Posterior cingulate gyrus (tissue), 11 donors: ENCODE results near the gene FOSL2.
A peak's percentile ranks its signal among the peaks of the same experiment; 100 is the strongest.

Experiments
- DNase-seq, 10 donors: peaks; one replicate each; pipeline versions ENCODE4 v3.0.0 to v3.0.0-alpha.2; 2020 to 2021; ENCODE audit warnings: mixed read lengths in 3 of 10
- intact Hi-C: fragments of 100-400 bp; cut with DNase I; formaldehyde crosslinking; loops from one replicate; pipeline ENCODE4 v1.15.1; 2023

FOSL2 gene

DNA sequence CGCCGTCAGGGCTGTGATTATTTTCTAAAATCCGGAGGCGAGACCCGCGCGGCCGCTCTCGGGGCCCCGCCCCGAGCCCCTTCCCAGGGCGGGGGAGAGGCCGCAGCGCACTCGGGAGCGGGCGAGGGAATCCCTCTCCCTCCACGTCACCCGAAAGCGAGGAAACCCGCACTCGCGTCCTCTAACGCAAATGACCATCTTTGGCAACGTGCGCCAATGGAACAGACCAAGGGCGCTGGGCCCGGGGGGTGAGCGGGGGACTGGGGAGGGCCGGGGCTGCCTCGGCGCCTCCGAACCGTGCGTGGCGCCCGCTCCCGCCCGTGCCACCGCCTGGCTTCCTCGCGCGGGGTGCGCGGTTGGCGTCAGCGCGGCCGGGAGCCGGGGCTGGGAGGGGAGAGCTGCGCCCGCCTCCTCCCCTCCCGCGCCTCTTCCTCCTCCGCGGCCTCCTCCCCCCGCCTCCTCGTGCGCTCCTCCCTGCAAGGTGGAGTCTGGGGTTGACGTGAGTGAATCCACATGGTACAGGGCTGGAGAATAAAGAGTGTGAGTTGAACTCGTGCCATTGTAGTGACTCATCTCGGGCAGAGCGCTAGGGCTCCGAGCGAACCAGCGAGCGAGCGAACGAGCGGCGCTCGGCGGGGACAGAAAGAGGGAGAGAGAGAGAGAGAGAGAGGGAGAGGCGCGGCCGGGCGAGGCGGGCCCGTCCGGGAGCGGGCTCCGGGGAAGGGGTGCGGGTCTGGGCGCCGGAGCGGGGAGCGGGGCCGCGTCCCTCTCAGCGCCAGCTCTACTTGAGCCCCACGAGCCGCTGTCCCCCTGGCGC is at the start of gene FOSL2:
Gene FOSL2, plus strand, starts transcription at position 562 of the 817 bp plus-strand sequence. CDS start 863 bp downstream, outside the sequence.
- peak; percentile 77 to 98 (median 86) for DNase-seq
- intact Hi-C loops = loop anchor here (10.0 kb wide), 2 partner anchors 158 to 438 kb away; no protein-coding TSS in a partner anchor

DNA sequence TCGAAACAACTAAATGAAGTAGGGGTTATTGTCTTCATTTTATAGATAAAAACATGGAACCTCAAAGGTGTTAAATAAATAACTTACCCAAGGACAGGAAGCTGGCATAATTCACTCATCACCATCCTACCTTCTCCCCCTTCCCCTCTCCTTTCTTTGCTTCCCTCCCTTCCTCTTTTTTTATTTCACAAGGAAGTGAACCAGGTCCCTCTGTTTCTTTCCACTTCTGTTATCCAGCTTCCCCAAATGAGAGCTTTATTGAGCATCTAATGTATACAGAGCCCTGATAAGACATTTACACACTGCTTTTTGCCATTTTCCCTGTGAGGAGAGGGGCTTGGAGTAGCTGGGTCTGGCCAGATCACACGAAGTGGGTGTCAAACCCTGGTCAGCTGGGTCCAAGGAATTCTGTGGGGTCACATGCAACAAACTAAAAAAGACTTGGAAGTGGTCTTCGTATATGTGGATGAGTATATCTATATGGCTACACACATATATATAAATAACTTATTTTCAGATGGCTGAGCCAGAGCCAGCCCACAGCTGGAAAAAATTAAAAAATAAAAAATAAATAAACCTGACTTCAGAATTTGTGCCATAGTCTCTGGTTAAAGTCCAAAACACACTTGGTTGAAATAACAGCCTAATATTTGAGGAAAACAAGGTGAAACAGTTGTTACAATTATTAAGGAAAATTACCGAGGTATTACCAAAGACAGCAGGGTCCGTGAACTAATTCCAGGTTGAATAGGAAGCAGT is 49.3 kb upstream of the FOSL2 start:
- peak in 1 of 10 donors; percentile 14 for DNase-seq
- intact Hi-C loops = no loop called here

DNA sequence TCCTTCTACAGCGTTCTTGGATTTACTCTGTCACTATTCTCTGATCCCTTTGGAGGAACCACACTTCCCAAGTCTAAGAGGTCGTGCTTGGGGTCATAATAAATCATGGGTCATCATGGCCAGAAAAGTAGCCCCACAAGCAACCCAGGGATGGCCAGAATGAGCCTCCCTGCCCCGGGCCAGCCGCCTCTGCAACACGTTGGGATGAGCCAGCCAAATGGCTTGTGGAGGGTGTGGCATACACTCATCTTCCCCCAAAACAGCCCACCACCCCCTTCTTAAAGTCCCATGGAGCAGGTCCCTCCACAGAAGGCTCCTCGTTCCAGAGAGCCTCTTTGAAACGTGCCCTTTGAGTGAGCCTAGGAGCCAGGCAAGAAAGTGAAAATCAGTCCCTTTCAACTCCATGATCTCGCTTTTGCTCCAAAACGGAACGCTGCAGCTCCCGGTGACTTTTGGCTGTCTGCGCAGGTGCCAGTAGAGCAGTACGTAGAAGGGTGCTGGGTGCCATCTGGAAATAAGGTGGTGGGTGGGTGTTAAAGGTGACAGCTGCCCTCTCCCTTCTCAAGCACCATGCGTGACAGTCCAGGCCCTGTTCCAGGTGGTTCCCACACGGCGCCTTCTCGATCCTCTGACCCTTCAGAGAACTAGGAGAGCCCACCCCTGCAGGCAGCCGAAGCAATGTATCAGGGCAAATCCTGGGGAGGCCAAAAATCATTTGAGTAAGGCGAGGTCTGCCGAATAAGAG is 48.5 kb upstream of the FOSL2 start:
- DNase-seq = peak in 1 of 10 donors; percentile 67
- intact Hi-C loops = no loop called here

DNA sequence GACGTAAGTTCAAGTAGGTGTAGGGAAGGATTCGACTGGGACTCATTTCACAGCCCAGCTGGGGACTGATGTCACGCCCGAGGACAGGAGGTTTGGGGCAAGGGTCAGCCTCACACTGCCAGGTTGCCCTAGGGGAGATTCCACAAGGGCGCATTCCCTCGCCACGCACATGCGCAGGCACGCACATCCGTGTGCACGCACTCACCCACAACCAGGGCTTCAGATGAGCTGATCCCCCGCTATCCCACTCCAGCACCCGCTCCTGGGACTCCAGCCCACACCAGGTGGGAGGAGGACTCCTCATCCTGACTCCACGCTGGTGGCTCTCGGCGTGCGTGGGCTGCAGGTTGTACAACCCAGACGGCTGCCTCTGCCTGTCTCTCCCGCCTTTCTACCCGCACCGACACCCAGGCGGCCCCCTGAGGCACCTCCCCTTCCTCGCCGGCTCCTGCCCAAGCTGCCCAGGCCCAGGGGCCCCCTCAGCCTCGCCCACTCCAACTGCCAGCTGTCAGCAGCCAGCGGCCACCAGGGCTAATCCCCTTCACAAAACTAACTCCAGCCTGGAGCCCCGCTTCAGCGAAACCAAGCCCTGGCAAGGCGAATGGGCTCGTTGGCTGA is 47.8 kb upstream of the FOSL2 start:
- intact Hi-C loops = no loop called here
- peak in 1 of 10 donors; percentile 82 for DNase-seq

DNA sequence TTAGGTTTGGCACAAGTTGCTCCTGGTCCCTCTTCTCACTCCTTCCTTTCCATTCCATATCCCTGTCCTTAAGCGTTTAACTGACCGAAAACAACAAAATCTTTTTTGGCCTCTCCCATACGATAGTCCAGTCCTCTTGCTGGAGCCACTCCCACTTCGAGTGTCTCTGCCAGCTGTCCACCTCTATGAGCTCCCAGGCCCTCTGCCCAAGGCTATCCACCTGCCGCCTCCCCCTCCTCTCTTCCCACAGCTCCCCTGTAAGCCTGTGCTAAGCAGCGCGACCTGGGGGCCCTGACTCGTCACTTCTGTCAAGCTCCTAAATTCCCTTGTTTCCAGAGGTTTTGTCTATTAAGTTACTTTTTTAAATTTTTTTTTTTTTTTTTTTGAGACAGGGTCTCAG is 47.0 kb upstream of the FOSL2 start:
- intact Hi-C loops = no loop called here
- DNase-seq = peak in 2 of 10 donors; percentile 30 to 78

DNA sequence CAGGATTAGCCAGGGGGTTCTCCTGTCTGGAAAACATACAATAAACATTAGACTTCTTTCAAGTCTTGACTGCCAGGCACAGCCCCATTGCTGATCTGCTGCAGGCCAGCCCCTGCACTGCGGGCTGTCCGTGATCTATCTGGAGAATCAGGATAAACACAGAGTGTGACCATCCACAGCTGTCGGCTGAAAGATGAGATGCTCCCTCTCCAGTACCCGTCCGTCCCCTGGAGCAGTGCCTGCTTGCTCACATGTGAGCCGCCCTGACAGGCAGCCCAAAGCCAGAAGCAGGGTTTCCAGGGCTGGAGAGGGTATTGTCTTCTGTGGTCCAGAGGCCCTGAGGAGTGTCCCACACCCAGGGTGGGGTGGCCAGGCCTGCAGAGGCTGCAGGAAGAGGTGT is 46.1 kb upstream of the FOSL2 start:
- peak in 2 of 10 donors; percentile 54 to 75 for DNase-seq
- intact Hi-C loops = no loop called here

DNA sequence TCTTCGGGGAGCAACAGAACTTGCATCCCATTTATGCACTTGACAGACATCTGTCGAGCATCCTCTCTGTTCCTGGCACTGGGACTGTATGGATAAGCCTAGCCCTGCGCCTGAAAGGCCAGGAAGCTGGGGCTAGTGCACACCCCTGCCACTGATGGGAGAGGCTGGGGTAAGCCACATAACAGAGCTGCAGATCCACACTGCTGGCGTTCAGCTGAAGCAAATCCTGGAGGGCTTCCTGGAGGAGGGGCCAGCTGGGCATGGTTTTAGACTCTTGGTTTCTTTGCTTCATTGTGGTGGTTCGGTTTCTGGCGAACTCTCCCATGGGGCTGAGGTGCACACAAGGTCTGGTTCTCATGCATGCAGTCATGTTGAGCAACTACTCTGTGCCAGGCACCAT is 45.5 kb upstream of the FOSL2 start:
- peak in 2 of 10 donors; percentile 37 to 74 for DNase-seq
- intact Hi-C loops = no loop called here

DNA sequence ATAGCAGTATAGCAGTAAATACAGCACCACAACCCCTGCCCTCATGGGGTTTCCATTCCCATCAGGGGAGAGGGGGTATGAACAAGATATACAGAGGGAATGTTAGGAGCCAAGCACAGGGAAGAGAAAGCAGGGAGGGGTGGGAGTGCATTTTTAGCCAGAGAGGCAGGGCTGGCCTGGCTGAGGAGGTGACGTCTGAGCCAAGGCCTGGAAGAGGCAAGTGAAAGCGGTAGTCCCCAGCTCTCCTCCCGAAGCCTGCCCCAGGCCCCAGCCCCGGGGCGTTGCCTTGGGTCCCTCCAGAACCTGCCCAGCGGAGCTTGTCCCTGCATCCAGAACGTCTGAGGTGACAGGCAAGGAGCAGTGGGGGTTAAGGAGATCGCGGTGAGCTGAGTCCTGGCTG is 45.1 kb upstream of the FOSL2 start:
- peak in 2 of 10 donors; percentile 43 to 65 for DNase-seq
- intact Hi-C loops = no loop called here

DNA sequence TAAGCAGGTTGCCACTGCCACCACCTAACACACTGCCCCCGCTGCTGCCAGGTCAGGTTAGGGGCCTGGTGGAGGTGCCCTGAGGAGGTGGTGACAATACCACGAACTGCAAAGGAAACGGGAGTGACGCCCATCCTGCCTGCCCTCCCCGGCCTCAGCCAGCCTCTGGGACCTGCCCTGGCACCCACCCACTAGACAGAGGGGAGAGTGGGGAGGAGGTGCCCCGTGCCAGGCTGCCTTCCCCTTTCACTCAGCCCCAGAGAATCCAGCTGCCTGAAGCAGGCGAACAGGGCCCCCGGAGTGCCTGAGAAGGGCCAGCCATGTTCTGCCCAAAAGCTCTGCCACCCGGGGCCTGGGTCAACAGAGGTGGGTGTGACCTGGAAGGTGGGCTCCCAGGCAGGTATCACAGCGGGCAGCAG is 44.5 kb upstream of the FOSL2 start:
- peak in 3 of 10 donors; percentile 57 to 70 (median 64) for DNase-seq

DNA sequence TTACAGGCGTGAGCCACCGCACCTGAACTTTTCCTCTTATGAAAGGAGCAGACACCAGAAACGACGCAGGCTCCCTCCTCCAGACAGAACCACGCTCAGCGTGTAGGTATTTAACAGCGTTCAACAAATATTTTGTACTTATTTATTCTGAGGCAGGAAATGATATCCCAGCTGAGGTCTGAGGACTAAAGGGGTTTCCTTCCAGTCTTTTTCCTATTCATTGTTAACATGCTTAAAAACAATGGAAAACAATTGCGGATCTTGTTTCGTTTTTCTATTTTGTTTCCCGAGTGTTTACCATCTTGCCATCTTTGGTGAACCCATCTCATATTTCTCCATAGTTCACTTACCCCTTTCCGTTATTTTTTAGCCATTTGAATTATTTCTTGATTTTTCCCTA is 43.7 kb upstream of the FOSL2 start:
- intact Hi-C loops = no loop called here
- DNase-seq = peak in 2 of 10 donors; percentile 15 to 31

More for the DNA sequence above, 44.5 kb upstream of the FOSL2 start:
- intact Hi-C loops = no loop called here

DNA sequence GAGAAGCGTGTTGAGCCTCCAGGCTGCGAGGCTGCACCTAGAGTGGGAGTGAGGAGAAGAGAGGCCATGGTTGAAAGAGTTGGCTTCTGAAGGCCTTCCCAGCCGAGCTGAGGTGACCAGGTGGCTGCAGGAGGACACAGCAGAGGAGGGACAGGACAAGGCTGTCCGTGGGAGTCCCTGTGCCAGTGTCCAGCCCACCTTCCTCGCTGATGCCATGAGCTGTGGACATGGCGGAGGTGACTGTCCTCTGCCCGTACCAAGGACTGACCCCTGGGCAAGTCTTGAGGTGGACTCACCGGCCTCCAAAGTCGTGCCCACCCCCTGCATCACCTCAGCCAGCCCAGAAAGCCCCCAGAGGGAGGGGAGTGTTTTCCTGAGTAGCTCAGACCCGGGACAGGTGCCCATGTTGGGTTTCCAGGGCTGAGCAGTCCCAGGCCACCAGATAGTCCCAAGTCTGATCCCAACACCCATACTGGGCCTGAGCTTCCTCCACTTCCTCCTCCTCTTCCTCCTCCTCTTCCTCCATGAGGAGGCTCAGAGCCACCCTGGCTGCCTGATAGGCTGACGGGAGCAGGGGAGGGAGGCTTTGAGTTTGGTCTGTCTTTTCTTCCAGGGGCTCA is 43.0 kb upstream of the FOSL2 start:
- intact Hi-C loops = no loop called here

DNA sequence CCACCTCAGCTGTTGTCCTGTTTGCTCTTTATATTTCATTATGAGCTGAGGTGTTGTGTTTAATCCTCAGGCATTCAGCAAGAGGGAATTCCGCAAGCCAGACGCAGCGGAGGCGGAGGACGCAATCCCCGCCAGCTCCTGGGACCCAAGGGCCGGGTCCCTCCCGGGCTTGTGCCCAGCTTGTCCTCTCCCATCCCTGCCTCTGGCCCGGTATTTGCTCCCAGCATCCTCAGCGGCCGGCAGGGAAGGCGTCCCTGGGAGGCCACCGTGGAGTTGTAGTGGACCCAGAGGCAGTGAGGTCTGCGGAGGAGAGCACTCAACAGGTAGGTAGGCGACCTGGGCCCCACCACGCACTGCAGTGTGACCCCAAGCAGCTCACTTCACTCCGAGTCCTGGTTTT is 42.5 kb upstream of the FOSL2 start:
- intact Hi-C loops = no loop called here
- peak in 3 of 10 donors; percentile 54 to 61 (median 61) for DNase-seq

More for the DNA sequence above, 43.0 kb upstream of the FOSL2 start:
- DNase-seq = peak in 3 of 10 donors; percentile 45 to 62 (median 49)

DNA sequence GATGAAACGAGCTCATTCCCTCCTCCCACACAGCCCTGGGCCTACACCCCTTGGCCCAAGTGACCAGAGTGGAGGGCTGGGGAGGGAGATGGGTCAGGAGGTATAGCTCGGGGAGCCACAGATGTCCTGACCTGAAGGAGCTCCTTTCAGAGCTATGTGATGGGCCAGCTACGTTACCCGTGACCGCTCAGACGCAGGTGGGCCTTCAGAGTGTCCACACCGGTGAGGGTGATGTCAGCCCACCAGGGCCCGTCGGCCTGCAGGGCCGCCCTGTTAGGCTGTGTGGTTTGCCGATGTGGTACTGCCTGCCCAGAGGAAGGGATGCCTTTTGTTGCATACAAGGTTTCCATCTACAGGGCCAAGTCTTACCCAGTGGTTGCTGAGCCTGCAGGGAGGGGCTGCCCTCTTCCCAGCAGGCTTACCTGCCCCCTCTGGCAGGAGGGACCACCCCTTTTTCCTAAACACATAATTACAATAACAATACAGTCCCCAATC is 41.8 kb upstream of the FOSL2 start:
- intact Hi-C loops = no loop called here
- peak in 3 of 10 donors; percentile 35 to 57 (median 37) for DNase-seq

DNA sequence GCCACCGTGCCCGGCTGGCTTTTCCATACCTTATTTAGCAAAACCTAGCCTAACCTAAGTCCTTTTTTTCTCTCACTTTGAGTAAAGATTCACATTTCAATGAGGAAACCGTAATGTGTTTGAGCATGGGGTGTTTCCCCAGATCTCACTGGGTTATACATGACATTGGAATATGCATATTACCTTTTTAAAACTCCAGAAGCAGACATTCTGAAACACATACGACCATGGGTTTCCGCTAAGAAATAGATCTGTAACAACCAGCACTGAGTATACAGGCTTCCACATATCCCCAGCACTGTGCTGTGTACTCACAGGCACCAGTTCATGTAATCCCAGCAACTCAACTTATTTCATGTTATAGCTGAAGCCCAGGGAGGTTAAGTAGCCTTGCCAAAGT is 41.0 kb upstream of the FOSL2 start:
- intact Hi-C loops = no loop called here
- no peak for DNase-seq

DNA sequence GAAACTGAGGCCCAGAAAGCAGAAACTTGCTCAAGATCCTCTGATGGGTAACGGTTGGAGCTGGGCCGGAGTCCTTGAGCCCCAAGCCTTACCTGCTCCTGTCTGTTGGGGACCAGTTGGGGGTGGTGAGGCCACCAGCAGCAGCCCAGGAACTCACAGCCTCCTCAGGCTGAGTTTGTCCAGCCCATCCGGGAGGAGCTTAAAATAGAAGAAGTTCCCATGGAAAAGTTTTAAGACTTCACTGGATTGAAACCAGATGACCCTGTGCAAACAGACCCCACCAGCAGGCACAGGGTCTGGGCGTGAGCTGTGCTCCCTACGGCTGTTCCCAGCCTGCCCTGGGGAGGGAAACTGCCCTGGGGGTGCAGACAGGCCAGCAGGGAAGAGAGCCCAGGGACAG is 40.6 kb upstream of the FOSL2 start:
- intact Hi-C loops = no loop called here
- DNase-seq = peak in 3 of 10 donors; percentile 20 to 60 (median 35)

DNA sequence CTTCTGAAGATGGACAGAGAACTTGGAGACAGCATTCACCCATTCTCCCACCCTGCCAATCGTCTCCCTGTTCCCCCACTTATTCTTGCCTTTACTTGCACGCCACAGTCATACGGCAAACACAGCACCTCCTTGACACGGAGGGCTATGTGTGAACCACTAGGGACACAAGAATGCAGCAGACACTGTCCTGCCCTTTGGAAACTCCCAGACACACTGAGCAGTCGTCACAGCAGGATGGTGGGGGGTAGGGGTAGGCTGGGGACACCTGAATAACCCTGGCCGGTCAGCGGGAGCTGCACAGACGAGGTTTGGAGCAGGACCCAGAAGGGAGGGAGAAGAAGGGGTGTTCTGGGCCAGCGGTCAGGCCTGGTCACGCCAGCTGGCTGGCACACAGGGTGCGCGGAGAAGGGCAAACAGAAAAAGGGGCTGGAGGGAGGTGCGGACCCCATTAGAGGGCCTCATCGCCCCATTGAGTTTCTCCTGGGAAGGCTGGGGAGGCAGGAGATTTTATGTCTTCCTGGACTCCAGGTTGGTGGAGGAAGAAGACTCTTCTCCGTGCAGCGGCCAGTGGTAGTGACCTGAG is 40.0 kb upstream of the FOSL2 start:
- intact Hi-C loops = no loop called here
- peak in 3 of 10 donors; percentile 14 to 74 (median 65) for DNase-seq

DNA sequence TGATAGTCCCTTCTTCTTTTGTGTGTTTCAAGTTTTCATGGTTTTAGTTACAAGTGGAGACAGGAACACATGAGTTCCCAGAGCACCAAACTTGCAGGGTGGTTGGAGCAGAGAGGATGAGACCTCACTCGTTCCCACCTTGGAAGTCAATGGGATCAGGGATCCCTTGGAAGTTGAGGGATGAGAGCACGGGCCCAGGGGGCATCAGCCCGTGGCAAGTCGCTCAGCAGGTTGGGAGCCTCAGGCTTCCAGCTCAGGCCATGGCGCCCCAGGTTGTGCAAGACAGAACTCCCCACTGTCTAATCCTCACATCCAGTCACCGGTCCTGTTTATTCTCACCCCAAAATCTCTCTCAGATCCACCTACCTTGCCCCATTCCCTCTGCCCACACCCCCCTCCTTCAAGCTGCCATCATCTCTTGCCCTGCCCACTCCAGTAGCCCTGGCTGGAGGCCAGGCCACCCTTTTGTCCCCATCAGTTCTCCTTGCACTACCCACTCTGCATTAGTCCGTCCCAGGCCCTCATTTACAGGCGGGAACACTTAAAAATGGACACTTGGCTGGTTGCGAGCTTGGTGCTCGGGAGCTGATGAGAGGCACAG is 37.6 kb upstream of the FOSL2 start:
- DNase-seq = peak in 3 of 10 donors; percentile 48 to 61 (median 57)
- intact Hi-C loops = no loop called here

DNA sequence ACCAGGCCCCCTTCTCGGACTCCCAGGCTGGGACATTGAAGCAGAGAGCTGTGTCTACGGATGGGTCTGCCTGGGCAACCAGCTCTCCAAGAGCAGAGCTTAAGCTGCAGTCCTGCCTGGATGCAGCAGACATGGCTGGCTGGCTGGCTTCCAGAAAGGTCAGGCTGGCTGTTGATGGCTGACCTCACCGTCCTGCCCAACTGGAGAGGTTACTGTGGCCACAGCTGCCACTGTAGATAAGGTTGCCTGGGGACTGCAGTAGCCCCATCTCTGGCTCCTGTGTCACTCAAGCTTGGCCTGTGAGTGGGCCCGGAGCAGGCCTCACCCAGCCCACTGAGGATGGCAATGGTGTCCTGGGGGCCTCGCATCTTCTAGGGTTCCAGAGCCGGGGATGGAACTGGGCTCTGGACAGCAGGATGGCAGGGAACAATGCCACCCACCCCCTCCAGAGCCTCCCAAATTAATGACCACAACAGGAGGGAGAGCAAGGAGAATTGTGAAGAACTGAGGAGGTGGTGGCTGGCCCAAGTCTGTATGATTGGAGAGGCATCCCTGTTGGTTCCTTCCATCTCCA is 37.0 kb upstream of the FOSL2 start:
- DNase-seq = peak in 3 of 10 donors; percentile 42 to 81 (median 74)

More for the DNA sequence above, 37.0 kb upstream of the FOSL2 start:
- intact Hi-C loops = no loop called here
